ENCODE data around the gene TSPAN14. TPM values are rescaled to one million over a fixed set of nuclear protein-coding genes. Genes with fewer than 3 reads are reported as not detected.
"Not testable (repeated sequence)": the region's sequence is repeated elsewhere in the genome, so short reads cannot be mapped to it uniquely, and the experiment has no call there.

The TSPAN14 gene
- total RNA-seq, 1 experiment from 2014 or later = not detected

DNA sequence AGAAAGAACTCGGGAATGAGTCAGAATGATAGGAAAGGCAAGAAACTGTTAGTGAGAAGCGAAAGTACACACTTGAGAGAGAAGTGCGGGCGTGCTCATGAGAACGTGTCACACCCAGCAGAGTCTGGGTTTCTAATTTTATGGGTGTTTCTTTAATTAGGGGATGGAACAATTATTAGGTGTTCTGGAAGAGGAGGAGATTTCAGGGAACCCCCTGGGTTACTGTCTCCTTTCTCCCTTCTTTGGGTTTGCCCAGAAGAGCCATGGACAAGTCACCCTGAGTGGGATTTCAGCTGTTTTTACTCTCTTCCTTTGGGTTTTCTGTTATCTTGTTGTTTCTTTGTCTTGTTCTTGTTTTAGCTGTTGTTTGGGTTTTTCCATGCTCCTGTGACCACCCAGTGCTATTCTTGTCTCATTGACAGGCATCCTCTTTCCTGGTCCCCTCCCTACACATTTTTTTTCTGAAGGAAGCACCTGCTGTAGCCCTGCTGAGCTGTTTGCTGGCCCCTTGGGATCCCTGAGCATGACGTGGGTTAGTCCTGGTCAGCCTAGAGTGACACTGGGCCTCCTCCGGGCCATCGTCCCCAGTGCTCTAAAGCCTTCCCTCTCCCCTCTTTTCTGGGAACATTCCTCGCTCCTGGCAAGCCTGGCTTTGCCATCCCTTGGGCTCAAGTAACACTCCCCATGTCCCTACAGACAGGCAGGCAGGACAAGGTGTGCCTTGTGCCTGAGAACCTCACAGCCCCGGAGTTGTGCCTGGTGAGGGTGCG is 87.1 kb downstream of the TSPAN14 start:
- H3K9me2 ChIP-seq (replicated peaks; ENCODE audit: low read length) = no peaks in the 10 kb centered on the region
- H3K4me1 ChIP-seq (ENCODE audit: insufficient read depth, low read length) = no peaks in the 10 kb centered on the region
- H3K27ac ChIP-seq (ENCODE audit: low read length) = no peak overlapping the region
- H2AFZ ChIP-seq (ENCODE audit: low read length) = no peak overlapping the region
- no peak overlapping the region for H3K9ac ChIP-seq (ENCODE audit: low read length)
- no peak overlapping the region for H3K4me2 ChIP-seq (ENCODE audit: low read length)
- no peaks in the 10 kb centered on the region for H3F3A ChIP-seq (ENCODE audit: low read length, unreplicated experiment)
- no peaks in the 10 kb centered on the region for H3K79me2 ChIP-seq (ENCODE audit: low read length)
- no peak for ATAC-seq
- no peak overlapping the region for H3K4me3 ChIP-seq (ENCODE audit: low read length)
- TF ChIP-seq EZH2 (IDR thresholded peaks at IDR 0.05; ENCODE audit: low read length, unreplicated experiment) (no peak), EZH2phosphoT487 (IDR thresholded peaks at IDR 0.05; ENCODE audit: borderline replicate concordance, low read length) (no peak)
- TF ChIP-seq, protein P1, sequence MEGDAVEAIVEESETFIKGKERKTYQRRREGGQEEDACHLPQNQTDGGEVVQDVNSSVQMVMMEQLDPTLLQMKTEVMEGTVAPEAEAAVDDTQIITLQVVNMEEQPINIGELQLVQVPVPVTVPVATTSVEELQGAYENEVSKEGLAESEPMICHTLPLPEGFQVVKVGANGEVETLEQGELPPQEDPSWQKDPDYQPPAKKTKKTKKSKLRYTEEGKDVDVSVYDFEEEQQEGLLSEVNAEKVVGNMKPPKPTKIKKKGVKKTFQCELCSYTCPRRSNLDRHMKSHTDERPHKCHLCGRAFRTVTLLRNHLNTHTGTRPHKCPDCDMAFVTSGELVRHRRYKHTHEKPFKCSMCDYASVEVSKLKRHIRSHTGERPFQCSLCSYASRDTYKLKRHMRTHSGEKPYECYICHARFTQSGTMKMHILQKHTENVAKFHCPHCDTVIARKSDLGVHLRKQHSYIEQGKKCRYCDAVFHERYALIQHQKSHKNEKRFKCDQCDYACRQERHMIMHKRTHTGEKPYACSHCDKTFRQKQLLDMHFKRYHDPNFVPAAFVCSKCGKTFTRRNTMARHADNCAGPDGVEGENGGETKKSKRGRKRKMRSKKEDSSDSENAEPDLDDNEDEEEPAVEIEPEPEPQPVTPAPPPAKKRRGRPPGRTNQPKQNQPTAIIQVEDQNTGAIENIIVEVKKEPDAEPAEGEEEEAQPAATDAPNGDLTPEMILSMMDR (conservative IDR thresholded peaks at IDR 0.05; ENCODE audit: low read depth, low read length) = no peak
- no peaks in the 10 kb centered on the region for H3K9me3 ChIP-seq (ENCODE audit: low read length)
- no TSS peak for BruUV-seq (replicated peaks)
- no peaks in the 10 kb centered on the region for H3K36me3 ChIP-seq (ENCODE audit: low read depth, low read length)
- no peaks in the 10 kb centered on the region for H4K20me1 ChIP-seq (ENCODE audit: low read length)
- ChIA-PET CTCF (no interaction called here), POLR2A (ENCODE audit: unreplicated experiment) (no interaction called here)
- no peak for DNase-seq
- intact Hi-C loops (cut with micrococcal nuclease) = no loop called here
- no peaks in the 10 kb centered on the region for H3K27me3 ChIP-seq (ENCODE audit: low read length)

DNA sequence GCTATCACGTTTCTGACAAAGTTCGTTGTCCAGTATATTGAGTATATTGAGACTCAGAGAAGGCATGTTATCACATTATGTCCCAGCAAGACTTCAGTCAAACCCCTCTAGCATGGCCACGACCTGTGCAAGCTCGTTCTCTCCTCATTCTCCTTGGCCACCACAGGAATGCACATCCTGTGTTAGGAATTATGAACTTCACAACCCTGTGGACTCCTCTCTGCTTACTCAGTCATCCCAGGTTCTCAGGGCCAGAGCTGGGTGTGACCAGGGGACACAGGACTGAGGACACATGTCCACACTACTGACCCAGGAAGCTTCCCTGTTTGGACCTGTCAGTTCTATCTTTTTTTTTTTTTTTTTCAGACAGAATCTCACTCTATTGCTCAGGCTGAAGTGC is 87.9 kb downstream of the TSPAN14 start:
- intact Hi-C loops (cut with micrococcal nuclease) = no loop called here
- CTCF ChIA-PET = no interaction called here
- Histone ChIP-seq H3K9me2 (replicated peaks; ENCODE audit: low read length) (no peaks in the 10 kb centered on the region), H3K9ac (ENCODE audit: low read length) (no peak overlapping the region), H3K9me3 (ENCODE audit: low read length) (no peaks in the 10 kb centered on the region), H3K27ac (ENCODE audit: low read length) (no peak overlapping the region), H3K4me2 (ENCODE audit: low read length) (no peak overlapping the region), H3K36me3 (ENCODE audit: low read depth, low read length) (no peaks in the 10 kb centered on the region), H3K27me3 (ENCODE audit: low read length) (no peaks in the 10 kb centered on the region), H2AFZ (ENCODE audit: low read length) (no peak overlapping the region), H3K79me2 (ENCODE audit: low read length) (no peaks in the 10 kb centered on the region), H3K4me1 (ENCODE audit: insufficient read depth, low read length) (no peaks in the 10 kb centered on the region), H3K4me3 (ENCODE audit: low read length) (no peak overlapping the region), H4K20me1 (ENCODE audit: low read length) (no peaks in the 10 kb centered on the region), H3F3A (ENCODE audit: low read length, unreplicated experiment) (no peaks in the 10 kb centered on the region)
- TF ChIP-seq, protein P1 (conservative IDR thresholded peaks at IDR 0.05; ENCODE audit: low read depth, low read length) = no peak
- no peak for TF ChIP-seq EZH2 (IDR thresholded peaks at IDR 0.05; ENCODE audit: low read length, unreplicated experiment)
- TF ChIP-seq EZH2phosphoT487 (IDR thresholded peaks at IDR 0.05; ENCODE audit: borderline replicate concordance, low read length) = no peak
- POLR2A ChIA-PET (ENCODE audit: unreplicated experiment) = no interaction called here
- DNase-seq = no peak
- ATAC-seq = no peak
- no TSS peak for BruUV-seq (replicated peaks)

DNA sequence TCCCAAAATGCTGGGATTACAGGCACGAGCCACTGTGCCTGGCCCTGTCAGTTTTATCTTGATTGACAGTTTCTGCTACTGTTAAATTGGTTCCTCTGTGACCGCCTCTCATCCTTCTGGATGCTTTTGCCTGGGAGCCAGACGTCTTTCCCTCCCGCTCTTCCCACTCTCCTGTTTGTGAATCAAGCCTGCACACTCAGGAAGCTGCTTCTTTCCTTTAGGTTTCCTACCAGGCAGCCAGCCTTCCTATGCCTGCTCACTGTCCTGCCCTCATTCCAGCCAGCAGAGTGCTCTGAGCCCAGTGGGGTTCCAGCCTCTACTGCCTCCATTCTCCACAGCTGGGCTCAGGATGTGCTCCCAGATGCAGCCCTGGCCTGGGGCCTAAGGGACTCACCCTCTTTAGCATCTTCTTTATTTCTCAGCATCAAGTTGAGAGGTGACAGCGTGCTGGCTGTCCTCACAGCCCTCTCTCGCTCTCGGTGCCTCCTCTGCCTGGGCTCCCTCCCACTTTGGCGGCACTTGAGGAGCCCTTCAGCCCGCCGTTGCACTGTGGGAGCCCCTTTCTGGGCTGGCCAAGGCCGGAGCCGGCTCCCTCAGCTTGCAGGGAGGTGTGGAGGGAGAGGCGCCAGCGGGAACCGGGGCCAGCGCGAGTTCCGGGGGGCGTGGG is 88.7 kb downstream of the TSPAN14 start:
- Histone ChIP-seq H3K4me3 (ENCODE audit: low read length) (no peak overlapping the region), H3K4me1 (ENCODE audit: insufficient read depth, low read length) (no peaks in the 10 kb centered on the region), H3K27me3 (ENCODE audit: low read length) (no peaks in the 10 kb centered on the region), H3K4me2 (ENCODE audit: low read length) (no peak overlapping the region), H3K27ac (ENCODE audit: low read length) (no peak overlapping the region), H3K9me2 (replicated peaks; ENCODE audit: low read length) (no peaks in the 10 kb centered on the region), H3K9me3 (ENCODE audit: low read length) (no peaks in the 10 kb centered on the region), H3K36me3 (ENCODE audit: low read depth, low read length) (no peaks in the 10 kb centered on the region), H4K20me1 (ENCODE audit: low read length) (no peaks in the 10 kb centered on the region), H2AFZ (ENCODE audit: low read length) (no peak overlapping the region), H3F3A (ENCODE audit: low read length, unreplicated experiment) (no peaks in the 10 kb centered on the region), H3K9ac (ENCODE audit: low read length) (no peak overlapping the region), H3K79me2 (ENCODE audit: low read length) (no peaks in the 10 kb centered on the region)
- ChIA-PET POLR2A (ENCODE audit: unreplicated experiment) (no interaction called here), CTCF (no interaction called here)
- TF ChIP-seq EZH2phosphoT487 (IDR thresholded peaks at IDR 0.05; ENCODE audit: borderline replicate concordance, low read length) (no peak), EZH2 (IDR thresholded peaks at IDR 0.05; ENCODE audit: low read length, unreplicated experiment) (no peak)
- TF ChIP-seq, protein P1 (conservative IDR thresholded peaks at IDR 0.05; ENCODE audit: low read depth, low read length) = no peak
- BruUV-seq (replicated peaks) = no TSS peak
- no peak for DNase-seq
- ATAC-seq = no peak
- intact Hi-C loops (cut with micrococcal nuclease) = no loop called here

DNA sequence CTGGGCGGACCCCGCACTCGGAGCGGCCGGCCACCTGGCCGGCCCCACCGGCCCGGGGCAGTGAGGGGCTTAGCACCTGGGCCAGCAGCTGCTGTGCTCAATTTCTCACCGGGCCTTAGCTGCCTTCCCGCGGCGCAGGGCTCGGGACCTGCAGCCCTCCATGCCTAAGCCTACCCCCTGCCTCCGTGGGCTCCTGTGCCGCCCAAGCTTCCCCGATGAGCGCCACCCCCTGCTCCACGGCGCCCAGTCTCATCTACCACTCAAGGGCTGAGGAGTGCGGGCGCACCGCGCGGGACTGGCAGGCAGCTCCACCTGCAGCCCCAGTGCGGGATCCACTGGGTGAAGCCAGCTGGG is 89.2 kb downstream of the TSPAN14 start:
- H3K79me2 ChIP-seq (ENCODE audit: low read length); H3K4me2 ChIP-seq (ENCODE audit: low read length); intact Hi-C loops (cut with micrococcal nuclease); CTCF ChIA-PET; H3K36me3 ChIP-seq (ENCODE audit: low read depth, low read length); H3K9me3 ChIP-seq (ENCODE audit: low read length); DNase-seq; H3K27me3 ChIP-seq (ENCODE audit: low read length); H3K9me2 ChIP-seq (replicated peaks; ENCODE audit: low read length); H4K20me1 ChIP-seq (ENCODE audit: low read length); H3K4me3 ChIP-seq (ENCODE audit: low read length); POLR2A ChIA-PET (ENCODE audit: unreplicated experiment); H3F3A ChIP-seq (ENCODE audit: low read length, unreplicated experiment); H3K4me1 ChIP-seq (ENCODE audit: insufficient read depth, low read length); H3K9ac ChIP-seq (ENCODE audit: low read length); H3K27ac ChIP-seq (ENCODE audit: low read length); BruUV-seq (replicated peaks); H2AFZ ChIP-seq (ENCODE audit: low read length); ATAC-seq: not testable (repeated sequence)

Data from PC-3 (cell line).